GM12878 (cell line): Measurements from ENCODE around the gene KLHL3. TPM values are rescaled to one million over a fixed set of nuclear protein-coding genes. Genes with fewer than 3 reads are reported as not detected.

Experiments
- ATAC-seq: fragments of 200-7000 bp; cut with Tn5 transposase; 3 replicates; pipeline ENCODE4 v1.9.1; 2020; ENCODE audit warnings: mild to moderate bottlenecking, moderate library complexity
- BruUV-seq: library from RNA; stranded (reverse); fragments of 400-500 nt; replicated peaks from 2 replicates; lab custom pipeline; 2021; lab: Mats Ljungman, UMichigan
- CTCF ChIA-PET: fragments of 300-600 bp; sonication (Branson Sonifier 250); formaldehyde crosslinking; extraction: SDS; loops from one replicate; lab custom pipeline; 2021; ENCODE audit warnings: inconsistent platforms; lab: Yijun Ruan, JAX
- POLR2A ChIA-PET: fragments of 350-600 bp; formaldehyde crosslinking; extraction: SDS; loops from one replicate; lab custom pipeline; 2021; ENCODE audit warnings: inconsistent platforms; lab: Charles Lee
- RAD21 ChIA-PET: fragments of 300-600 bp; sonication (Branson Sonifier 250); formaldehyde crosslinking; loops from one replicate; lab custom pipeline; 2023; ENCODE audit warnings: antibody characterized with exemption; ENCODE audit not compliant: unreplicated experiment; lab: Charles Lee
- SMC1A ChIA-PET: fragments of 300-600 bp; sonication (Branson Sonifier 250); formaldehyde crosslinking; loops from one replicate; lab custom pipeline; 2023; ENCODE audit not compliant: unreplicated experiment, uncharacterized antibody; lab: Charles Lee
- DNase-seq: peaks from one replicate; pipeline ENCODE4 v3.0.0-alpha.2; 2011; ENCODE audit warnings: low read depth, low spot score
- FAIRE-seq: peaks from 3 replicates; lab custom pipeline; 2011; peaks lifted over from hg19 to GRCh38; lab: Jason Lieb, UNC
- H2AFZ ChIP-seq: 2 replicates; pipeline ENCODE4 v1.6.0; 2011; ENCODE audit warnings: low read depth, low read length, control low read depth; ENCODE audit not compliant: control insufficient read depth
- H3K27ac ChIP-seq: 2 replicates; pipeline ENCODE4 v1.5.1; 2011; ENCODE audit warnings: control low read depth; ENCODE audit not compliant: control insufficient read depth, insufficient read depth
- H3K27me3 ChIP-seq, 2 experiments: replicated peaks in 1 of 2; 2 replicates each; pipeline versions ENCODE4 v1.6.0 to v1.6.1; 2011; ENCODE audit warnings: low read length in 1 of 2; ENCODE audit not compliant: control insufficient read depth in 2 of 2, insufficient read depth in 2 of 2
- H3K36me3 ChIP-seq, 2 experiments: 2 replicates each; pipeline ENCODE4 v1.5.1; 2011; ENCODE audit warnings: low read length in 1 of 2; ENCODE audit not compliant: control insufficient read depth in 2 of 2, insufficient read depth in 2 of 2
- H3K4me1 ChIP-seq: 2 replicates; pipeline ENCODE4 v1.6.1; 2011; ENCODE audit warnings: mild to moderate bottlenecking, low read length, moderate library complexity, mixed read lengths; ENCODE audit not compliant: control insufficient read depth, insufficient read depth
- H3K4me2 ChIP-seq: 2 replicates; pipeline ENCODE4 v1.6.0; 2011; ENCODE audit warnings: control low read depth; ENCODE audit not compliant: control insufficient read depth, insufficient read depth
- H3K4me3 ChIP-seq: fragments of 200-600 bp; sonication (generic); 2 replicates; pipeline ENCODE4 v1.5.1; 2016
- H3K79me2 ChIP-seq: 2 replicates; pipeline ENCODE4 v1.6.0; 2011; ENCODE audit warnings: low read length; ENCODE audit not compliant: control insufficient read depth, insufficient read depth
- H3K9ac ChIP-seq: 2 replicates; pipeline ENCODE4 v1.8.0; 2011; ENCODE audit warnings: low read length, control low read depth, mixed read lengths; ENCODE audit not compliant: control insufficient read depth, insufficient read depth
- H3K9me3 ChIP-seq: replicated peaks from 3 replicates; pipeline ENCODE4 v1.5.1; 2011; ENCODE audit warnings: mild to moderate bottlenecking, low read length; ENCODE audit not compliant: control insufficient read depth, insufficient read depth
- H4K20me1 ChIP-seq: 2 replicates; pipeline ENCODE4 v1.6.0; 2011; ENCODE audit not compliant: control insufficient read depth, insufficient read depth
- CHD1 ChIP-seq: IDR thresholded peaks from 2 replicates; pipeline ENCODE4 v1.6.1; 2012; ENCODE audit warnings: low read depth, low read length, improper control_type of control experiment
- E2F4 ChIP-seq: IDR thresholded peaks from 2 replicates; pipeline ENCODE4 v1.6.1; 2012; ENCODE audit warnings: low read depth, low read length, improper control_type of control experiment
- EP300 ChIP-seq, 2 experiments: fragments of 150-350 bp in 1 of 2; IDR thresholded peaks; 2 replicates each; pipeline ENCODE4 v1.6.1; 2011 to 2012; ENCODE audit warnings: low read depth in 2 of 2, low read length in 2 of 2, borderline replicate concordance in 1 of 2, improper control_type of control experiment in 1 of 2, inconsistent platforms in 1 of 2; ENCODE audit not compliant: control insufficient read depth in 1 of 2
- EZH2 ChIP-seq: IDR thresholded peaks from 2 replicates; pipeline ENCODE4 v1.6.1; 2012; ENCODE audit warnings: low read depth, mild to moderate bottlenecking, control low read depth, inconsistent platforms, low read length, borderline replicate concordance; ENCODE audit not compliant: control insufficient read depth
- FOXM1 ChIP-seq: IDR thresholded peaks from 2 replicates; pipeline ENCODE4 v1.6.1; 2012; ENCODE audit warnings: low read depth, mild to moderate bottlenecking, inconsistent platforms, low read length, moderate library complexity
- LARP7 ChIP-seq: fragments of 450-650 bp; IDR thresholded peaks from 2 replicates; pipeline ENCODE4 v1.6.1; 2017; ENCODE audit warnings: mild to moderate bottlenecking
- MEF2B ChIP-seq: fragments of 450-650 bp; IDR thresholded peaks from 2 replicates; pipeline ENCODE4 v1.6.1; 2018; ENCODE audit warnings: mild to moderate bottlenecking, moderate library complexity; ENCODE audit not compliant: partially characterized antibody, poor library complexity, severe bottlenecking
- NR2C1 ChIP-seq: fragments of 450-650 bp; IDR thresholded peaks from 2 replicates; pipeline ENCODE4 v1.6.1; 2017; ENCODE audit warnings: antibody characterized with exemption, mild to moderate bottlenecking, moderate library complexity
- NR2F1 ChIP-seq: fragments of 450-650 bp; conservative IDR thresholded peaks from 2 replicates; pipeline ENCODE4 v1.6.1; 2017; ENCODE audit warnings: mild to moderate bottlenecking
- YY1 ChIP-seq: IDR thresholded peaks from 2 replicates; pipeline ENCODE4 v1.6.1; 2011; ENCODE audit warnings: low read depth, mild to moderate bottlenecking, low read length
- ZNF274 ChIP-seq: IDR thresholded peaks from one replicate; pipeline ENCODE4 v1.8.0; 2011; ENCODE audit not compliant: insufficient read length, insufficient read depth
- WGBS: methylation state at CpG from one replicate; pipeline ENCODE4 v1.1.6; 2016; ENCODE audit warnings: low lambda C conversion rate; ENCODE audit not compliant: insufficient replicate concordance, insufficient coverage; ENCODE audit errors: missing lambda C conversion rate; 5-methylcytosine and 5-hydroxymethylcytosine counted together
- in situ Hi-C: fragments of 300-500 bp; cut with MboI; formaldehyde crosslinking; loops from 9 replicates; pipeline ENCODE4 v1.14.3; 2018; ENCODE audit warnings: mixed read lengths
- intact Hi-C: fragments of 100-400 bp; cut with micrococcal nuclease; formaldehyde crosslinking; loops from one replicate; pipeline ENCODE4 v1.14.2; 2022; ENCODE audit not compliant: unreplicated experiment
- polyA plus RNA-seq, 11 experiments: library from polyadenylated mRNA; depleted of rRNA in 4 of 11; unstranded in 6 of 11; stranded (reverse) in 5 of 11; fragments of >200 nt; fragmentation: Nextera tagmentation in 4 of 11; fragmentation: Illumina TruSeq in 1 of 11; extraction: Ambion mirVana in 4 of 11; extraction: Trizol in 1 of 11; gene quantifications; 1 replicate in 1 of 11; 2 replicates in 10 of 11; pipeline versions ENCODE4 v1.2.1 to v1.2.3, GENCODE V29; 2011 to 2016; ENCODE audit warnings: inconsistent platforms in 2 of 11, missing spikeins in 2 of 11, low read depth in 1 of 11
- total RNA-seq, 4 experiments: library from RNA; depleted of rRNA in 3 of 4; stranded (reverse); fragments of >200 nt in 3 of 4; fragmentation: Illumina TruSeq in 1 of 4; extraction: Trizol in 1 of 4; gene quantifications; 2 replicates each; pipeline versions ENCODE4 v1.2.1 to v1.2.3, GENCODE V29; 2013 to 2021
- TF ChIP-seq, protein P1 (sequence below): fragments of 450-650 bp; IDR thresholded peaks from 2 replicates; pipeline ENCODE4 v1.6.1; 2017; ENCODE audit warnings: low read depth, mild to moderate bottlenecking, moderate library complexity

Gene KLHL3
- total and polyA plus RNA-seq, 10 of the 15 experiments (the other 5 are each of a cell fraction or from before 2014, with no cell fraction given) = 1.7 to 11.7 (median 5.6) TPM

GRCh38 chr5:137754188-137754960, 18.5 kb upstream of the KLHL3 start, which contains the start of gene HNRNPA0 (continued):
- TF ChIP-seq EP300 (IDR thresholded peaks at IDR 0.05; ENCODE audit: borderline replicate concordance in 1 of 2, control insufficient read depth in 1 of 2, low read depth in 2 of 2, low read length in 2 of 2) = peak in 1 of 2 experiments; percentile 100; a peak in 2 of 4 replicates
- TF ChIP-seq, protein P1, sequence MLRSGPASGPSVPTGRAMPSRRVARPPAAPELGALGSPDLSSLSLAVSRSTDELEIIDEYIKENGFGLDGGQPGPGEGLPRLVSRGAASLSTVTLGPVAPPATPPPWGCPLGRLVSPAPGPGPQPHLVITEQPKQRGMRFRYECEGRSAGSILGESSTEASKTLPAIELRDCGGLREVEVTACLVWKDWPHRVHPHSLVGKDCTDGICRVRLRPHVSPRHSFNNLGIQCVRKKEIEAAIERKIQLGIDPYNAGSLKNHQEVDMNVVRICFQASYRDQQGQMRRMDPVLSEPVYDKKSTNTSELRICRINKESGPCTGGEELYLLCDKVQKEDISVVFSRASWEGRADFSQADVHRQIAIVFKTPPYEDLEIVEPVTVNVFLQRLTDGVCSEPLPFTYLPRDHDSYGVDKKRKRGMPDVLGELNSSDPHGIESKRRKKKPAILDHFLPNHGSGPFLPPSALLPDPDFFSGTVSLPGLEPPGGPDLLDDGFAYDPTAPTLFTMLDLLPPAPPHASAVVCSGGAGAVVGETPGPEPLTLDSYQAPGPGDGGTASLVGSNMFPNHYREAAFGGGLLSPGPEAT = peak; percentile 90

- H2AFZ ChIP-seq = peak overlapping the region; percentile 42; the same call in 1 of the 2 replicates
- peak overlapping the region; percentile 91 for H3K4me3 ChIP-seq
- ChIA-PET CTCF (interaction anchor here (0.8 to 2.3 kb wide), 12 partner anchors 12 to 315 kb away, joined by 3 to 22 read pairs (median 4); partner anchors contain the start of gene PKD2L2), POLR2A (interaction anchor here (0.5 to 2.4 kb wide), 14 partner anchors 12 to 1315 kb away, joined by 3 to 14 read pairs (median 4); partner anchors contain the start of genes KLHL3 and PKD2L2), SMC1A (interaction anchor here (0.8 to 1.6 kb wide), 4 partner anchors 11 to 255 kb away, joined by 3 to 10 read pairs (median 4); partner anchors contain the start of gene PKD2L2), RAD21 (interaction anchor here (1.1 to 2.9 kb wide), 9 partner anchors 11 to 280 kb away, joined by 3 to 13 read pairs (median 5); partner anchors contain the start of genes KLHL3 and PKD2L2)
- peaks cover 22% of the 10 kb centered on the region for H3K4me1 ChIP-seq
- TSS peak; percentile 77 for BruUV-seq
- in situ Hi-C loops = no loop called here
- 2% methylated on average over 45 of the region's 45 CpGs for WGBS
- intact Hi-C loops = loop anchor here (1.0 to 10.0 kb wide), 3 partner anchors 136 to 711 kb away; partner anchors contain the start of genes EGR1, FAM13B and PKD2L2
- peaks cover 48% of the 10 kb centered on the region for H3K79me2 ChIP-seq
- peak overlapping the region; percentile 21; the same call in 1 of the 2 replicates for H3K4me2 ChIP-seq
- peak overlapping the region; percentile 96 for H3K27ac ChIP-seq
- no peak for DNase-seq
- H3K9me3 ChIP-seq = no peaks in the 10 kb centered on the region
- FAIRE-seq = no peak
- no peaks in the 10 kb centered on the region; a peak in 1 of 4 replicates for H3K36me3 ChIP-seq
- H4K20me1 ChIP-seq = no peaks in the 10 kb centered on the region
- TF ChIP-seq NR2C1 = no peak
- no peak for TF ChIP-seq NR2F1
- TF ChIP-seq FOXM1 = 0 out of 2 replicates have a peak, but pooled peaks have one; percentile 18
- peak; percentile 26 for TF ChIP-seq MEF2B
- TF ChIP-seq YY1 = peak; percentile 76
- no peak for TF ChIP-seq EZH2
- TF ChIP-seq E2F4 = no peak
- TF ChIP-seq CHD1 = peak; percentile 23; the same call in 1 of the 2 replicates
- TF ChIP-seq LARP7 = 0 out of 2 replicates have a peak, but pooled peaks have one; percentile 4
- no peak for TF ChIP-seq ZNF274
- H3K27me3 ChIP-seq = no peaks in the 10 kb centered on the region
- peak; percentile 21 for ATAC-seq
- peak overlapping the region; percentile 98 for H3K9ac ChIP-seq
These were observed 17.9 kb upstream of the KLHL3 start for GRCh38 chr5:137753691-137754187.
